ENCODE data around the gene NDUFS7.

DNA sequence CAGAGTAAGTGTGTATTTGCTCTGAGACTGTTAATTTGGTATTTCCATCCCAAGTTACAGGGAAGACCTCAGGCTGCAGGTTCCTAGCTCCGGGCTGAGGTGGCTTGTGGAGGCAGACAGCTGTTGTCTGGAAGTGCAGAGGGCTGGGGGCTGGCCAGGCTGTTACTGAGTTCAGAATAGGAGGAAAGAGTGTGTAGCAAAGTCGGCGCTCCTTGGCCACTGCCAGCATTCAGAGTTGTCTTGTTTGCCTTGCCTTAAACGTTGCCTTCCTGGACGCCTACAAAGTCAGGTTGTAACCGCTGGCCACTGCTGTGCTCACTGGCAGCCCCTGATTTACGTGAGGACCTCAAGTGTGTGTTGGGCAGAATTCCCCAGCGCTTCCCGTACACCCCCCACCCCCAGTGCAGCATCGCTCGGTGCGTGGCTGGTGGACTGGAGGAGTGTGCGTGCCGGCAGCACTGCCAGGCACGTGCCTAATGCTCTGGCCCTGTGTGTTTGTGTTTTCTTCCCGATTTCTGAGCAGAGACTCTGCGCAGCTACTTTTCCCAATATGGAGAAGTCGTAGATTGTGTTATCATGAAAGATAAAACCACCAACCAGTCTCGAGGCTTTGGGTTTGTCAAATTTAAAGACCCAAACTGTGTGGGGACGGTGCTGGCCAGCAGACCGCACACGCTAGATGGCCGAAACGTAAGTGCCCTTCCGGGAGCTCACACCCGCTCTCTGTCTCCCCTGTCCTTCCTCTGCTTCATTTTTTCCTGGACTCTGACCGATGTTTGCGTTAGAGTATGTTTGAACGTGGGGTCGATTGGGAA is 34.2 kb downstream of the NDUFS7 start:
- TF ChIP-seq CTCF (IDR thresholded peaks at IDR 0.05) = no peak
- no peak for TF ChIP-seq POLR2A (IDR thresholded peaks at IDR 0.05)

Data from esophagus squamous epithelium (tissue), 4 donors.